ENCODE results near the gene COL23A1.
"Not testable (repeated sequence)": the region's sequence is repeated elsewhere in the genome, so short reads cannot be mapped to it uniquely, and the experiment has no call there.

Gene COL23A1

DNA sequence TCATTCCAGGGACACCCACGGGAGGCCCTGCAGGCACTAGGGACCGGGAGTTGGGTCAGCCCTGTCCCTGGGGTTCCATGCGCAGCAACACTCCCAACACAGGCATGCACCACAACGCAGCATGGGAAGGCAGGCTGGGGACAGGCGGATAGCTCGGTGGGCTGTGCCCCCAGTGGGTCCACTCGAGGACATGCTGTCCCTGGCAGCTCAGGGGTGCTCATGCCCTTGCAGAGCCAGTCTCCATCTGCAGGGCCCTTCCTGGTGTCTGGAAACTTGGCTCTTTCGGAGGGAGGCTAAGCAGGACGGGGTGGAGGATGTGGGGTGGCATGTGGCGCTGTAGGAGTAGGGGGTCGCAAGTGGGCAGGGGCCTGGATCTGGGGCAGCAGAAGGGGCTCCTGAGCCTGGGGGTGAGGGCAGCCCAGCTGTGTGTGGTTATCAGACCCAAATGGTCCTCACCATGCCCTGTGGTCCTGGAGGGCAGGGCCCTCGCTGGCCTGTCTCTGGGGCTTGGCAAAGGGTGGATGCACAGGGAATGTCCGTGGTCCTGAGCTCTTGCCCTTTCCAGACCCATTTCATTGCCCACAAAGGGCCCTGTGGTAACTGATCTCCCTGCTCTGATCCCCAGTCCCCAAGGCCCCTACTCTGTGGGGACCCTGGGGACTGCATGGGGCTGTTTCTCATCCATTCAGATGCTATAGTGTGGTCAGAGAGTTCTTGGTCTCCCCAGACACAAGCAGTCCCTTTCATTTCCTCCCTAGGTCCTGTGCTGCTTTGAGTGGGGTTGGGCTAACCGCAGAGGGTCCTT is 267.3 kb downstream of the COL23A1 start:
- no peak for DNase-seq (ENCODE audit: low read depth in 2 of 2)

DNA sequence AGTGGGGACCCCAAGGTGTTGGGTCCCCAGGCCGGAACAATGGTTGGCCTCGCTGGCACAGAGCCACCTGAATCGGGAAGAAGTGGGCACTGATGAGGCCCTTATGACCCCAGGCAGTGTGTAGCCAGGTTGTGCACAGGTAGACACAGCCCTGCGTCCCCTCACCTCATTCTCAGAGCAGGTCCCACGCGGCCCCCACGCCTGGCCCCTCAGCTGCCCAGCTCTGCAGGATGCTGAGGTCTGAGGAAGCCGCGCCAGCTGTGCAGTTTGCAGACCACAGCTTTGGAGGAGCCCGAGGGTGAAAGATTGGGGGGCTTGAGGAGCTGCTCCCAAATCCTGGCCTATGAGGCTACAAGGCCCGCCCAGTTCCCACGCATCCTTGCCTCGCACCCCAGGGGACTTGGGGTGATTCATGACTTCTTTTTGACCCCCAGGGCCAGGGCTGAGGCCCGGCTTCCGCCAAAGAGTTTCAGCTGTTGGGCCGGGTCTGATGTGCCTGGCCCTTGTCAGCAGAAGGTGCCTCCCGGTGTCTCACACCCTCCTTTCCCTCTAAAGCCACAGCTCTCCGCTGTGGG is 269.8 kb downstream of the COL23A1 start:
- DNase-seq (ENCODE audit: low read depth in 2 of 2) = no peak

DNA sequence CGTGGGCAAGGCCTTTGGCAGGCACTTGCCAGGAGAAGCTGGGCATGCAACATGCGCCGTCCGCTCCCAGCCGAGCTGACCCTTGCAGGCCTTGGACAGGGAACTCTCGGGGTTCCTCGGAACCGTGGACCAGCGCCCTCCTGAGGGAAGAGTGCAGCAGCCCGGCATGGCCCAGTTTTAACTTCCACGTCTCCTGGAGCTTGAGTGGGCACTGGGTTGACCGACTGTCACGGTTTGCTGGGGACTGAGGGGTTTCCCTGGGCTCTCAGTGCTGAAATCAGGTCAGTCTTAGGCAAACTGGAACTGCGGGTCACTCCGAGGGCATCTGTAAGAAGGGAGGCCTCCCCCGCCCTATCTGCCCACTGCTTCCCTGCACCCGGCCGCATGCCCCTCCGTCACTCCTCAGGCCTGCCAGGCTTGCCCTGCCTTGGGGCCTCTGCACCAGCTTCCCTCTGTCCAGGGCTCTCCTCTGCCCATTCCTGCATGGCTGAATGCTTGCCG is 270.6 kb downstream of the COL23A1 start:
- no peak for DNase-seq (ENCODE audit: low read depth in 2 of 2)

DNA sequence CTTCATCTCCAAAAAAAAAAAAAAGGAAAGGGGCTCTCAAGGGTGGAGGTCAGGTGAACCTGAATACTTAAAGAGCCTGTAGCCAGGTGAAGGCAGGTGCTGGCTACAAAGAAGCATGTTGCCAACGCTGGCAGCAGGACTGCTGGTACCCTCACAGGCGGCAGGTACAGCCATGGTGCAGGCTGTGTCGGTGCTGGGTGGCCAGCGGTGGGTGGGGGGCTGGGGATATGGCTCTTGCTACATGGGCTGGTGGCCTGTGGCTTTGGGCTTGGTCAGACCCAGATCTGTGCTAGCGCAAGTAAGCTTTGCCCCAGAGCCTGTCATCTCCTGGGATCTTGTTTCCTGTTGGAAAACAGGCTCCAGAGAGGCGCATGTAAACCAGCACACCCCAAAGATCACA is 271.3 kb downstream of the COL23A1 start:
- DNase-seq (ENCODE audit: low read depth in 2 of 2) = no peak

DNA sequence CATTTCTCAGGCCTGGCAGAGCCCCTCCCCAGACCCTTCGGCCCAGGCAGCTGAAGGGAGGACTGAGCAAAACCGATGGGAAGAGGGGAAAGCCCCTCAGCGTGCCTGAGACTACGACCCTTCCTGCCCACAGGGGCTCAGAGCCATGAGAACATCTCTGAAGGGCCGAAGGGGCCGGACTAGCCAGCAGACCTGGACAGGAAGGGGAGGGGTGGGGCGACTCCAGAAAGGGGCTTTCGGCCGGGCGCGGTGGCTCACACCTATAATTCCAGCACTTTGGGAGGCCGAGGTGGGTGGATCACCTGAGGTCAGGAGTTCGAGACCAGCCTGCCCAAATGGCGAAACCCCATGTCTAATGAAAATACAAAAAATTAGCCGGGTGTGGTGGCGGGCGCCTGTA is 271.8 kb downstream of the COL23A1 start:
- DNase-seq (ENCODE audit: low read depth in 2 of 2) = no peak

DNA sequence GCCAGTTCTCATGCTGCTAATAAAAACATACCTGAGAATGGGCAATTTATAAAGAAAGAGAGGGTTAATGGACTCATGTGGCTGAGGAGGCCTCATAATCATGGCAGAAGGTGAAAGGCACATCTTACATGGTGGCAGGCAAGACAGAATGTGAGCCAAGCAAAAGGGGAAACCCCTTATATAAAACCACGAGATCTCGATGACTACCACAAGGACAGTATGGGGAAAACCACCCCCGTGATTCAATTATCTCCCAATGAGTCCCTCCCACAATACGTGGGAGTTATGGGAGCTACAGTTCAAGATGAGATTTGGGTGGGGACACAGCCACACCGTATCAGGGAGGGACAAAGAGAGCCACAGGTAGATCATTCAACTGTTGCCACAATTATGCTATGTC is 272.5 kb downstream of the COL23A1 start:
- DNase-seq (ENCODE audit: low read depth in 2 of 2) = not testable (repeated sequence)

DNA sequence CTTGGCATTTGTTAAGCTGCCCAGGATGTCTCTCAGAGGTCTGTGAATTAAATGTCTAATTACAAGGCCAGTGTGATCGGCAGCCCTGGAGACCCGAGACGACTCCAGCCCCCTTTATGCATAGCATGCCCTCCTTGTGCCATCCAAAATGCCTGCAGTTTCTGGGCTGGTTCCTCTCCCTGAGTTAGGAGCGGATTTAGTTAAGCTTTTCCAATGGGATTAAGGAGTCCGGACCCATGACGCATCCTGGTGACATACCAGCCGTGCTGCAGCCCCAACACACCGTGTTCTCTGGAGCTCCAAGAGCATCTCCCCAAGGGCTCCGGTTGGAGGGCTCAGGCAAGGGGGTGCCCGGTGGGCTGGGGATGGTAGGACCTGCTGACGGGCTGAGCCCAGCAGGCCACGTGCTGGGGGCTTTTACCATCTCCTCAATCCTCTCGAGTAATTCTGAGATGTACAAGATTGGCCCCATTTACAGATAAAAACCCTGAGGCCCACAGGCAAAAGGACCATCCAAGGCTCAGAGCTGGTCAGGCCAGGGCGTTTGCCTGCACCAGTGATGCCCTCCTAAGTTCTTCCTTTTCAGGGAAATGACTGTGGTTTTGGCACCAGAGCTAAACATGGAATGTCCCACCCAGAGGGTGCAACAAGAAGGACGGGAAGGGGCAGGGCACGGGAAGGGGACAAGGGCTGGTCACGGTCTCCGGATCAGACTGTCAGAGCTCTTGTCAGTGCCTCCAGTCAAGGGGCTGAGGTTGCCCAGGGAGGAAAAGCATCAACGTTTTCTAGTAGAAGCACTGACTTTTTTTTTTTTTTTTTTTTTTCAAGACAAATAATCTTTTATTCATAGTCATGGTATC is 275.0 kb downstream of the COL23A1 start:
- DNase-seq (ENCODE audit: low read depth in 2 of 2) = no peak

DNA sequence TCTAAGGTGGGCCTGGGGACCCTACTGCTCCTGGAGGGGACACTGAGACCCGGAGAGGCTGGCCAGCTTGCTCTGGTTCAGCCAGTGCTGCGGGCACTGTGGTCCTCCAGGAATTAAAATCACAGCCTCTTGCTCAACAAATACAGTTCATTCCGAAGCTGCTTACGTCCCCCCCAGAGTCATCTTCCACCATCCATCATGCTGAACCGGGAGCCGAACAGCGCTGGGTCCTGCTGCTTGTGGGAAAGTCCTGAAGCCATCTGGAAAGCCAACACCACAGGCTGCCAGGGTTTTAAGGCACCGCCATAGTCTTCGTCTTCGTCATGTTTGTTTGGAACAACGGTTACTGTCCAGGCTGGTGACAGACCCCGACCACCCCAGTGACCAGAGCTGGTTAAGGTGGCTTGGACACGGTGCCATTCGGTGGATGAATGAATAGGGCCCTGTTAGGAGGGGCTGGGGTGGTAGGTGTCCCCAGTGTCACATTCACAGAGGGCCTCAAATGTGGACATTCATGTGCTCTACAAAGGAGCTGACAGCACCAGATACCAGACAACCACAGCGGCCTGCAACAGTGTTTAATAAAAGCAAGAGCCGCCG is 276.0 kb downstream of the COL23A1 start:
- DNase-seq (ENCODE audit: low read depth in 2 of 2) = no peak

DNA sequence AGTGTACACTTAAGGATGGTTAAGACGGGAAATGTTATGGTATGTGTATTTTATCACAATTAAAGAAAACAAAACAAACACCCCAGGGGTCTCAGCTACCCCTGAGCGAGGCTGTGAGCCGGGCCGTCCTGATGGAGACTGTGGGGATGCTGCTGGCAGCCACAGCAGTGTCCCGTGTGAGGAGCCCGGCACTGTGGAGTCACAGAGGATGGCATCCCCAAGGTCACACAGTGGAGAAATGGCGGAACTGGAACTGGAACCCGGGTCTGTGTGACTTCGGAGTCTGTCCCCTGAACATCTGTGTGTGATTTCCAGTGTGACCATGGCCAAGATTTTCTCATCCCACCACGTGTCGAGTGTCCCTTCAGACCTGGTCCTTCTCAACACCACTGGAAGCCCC is 276.9 kb downstream of the COL23A1 start:
- DNase-seq (ENCODE audit: low read depth in 2 of 2) = no peak

DNA sequence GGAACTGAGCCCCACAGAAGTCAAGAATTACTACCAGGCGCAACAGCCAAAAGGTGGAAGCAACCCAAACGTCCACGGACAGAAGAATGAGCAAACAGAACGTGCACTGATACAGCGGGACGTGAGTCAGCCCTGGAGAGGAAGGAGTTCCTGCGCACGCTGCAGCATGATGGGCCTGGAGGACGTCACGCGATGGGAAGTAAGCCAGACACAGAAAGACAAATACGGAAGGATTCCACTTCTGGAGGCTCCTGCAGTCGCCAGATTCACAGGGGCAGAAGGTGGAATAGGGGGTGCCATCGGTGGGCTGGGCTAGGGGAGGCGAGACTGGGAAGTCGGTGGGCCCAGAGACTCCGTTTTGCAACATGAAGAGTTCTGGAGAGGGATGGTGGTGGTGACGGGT is 277.3 kb downstream of the COL23A1 start:
- DNase-seq (ENCODE audit: low read depth in 2 of 2) = no peak

DNA sequence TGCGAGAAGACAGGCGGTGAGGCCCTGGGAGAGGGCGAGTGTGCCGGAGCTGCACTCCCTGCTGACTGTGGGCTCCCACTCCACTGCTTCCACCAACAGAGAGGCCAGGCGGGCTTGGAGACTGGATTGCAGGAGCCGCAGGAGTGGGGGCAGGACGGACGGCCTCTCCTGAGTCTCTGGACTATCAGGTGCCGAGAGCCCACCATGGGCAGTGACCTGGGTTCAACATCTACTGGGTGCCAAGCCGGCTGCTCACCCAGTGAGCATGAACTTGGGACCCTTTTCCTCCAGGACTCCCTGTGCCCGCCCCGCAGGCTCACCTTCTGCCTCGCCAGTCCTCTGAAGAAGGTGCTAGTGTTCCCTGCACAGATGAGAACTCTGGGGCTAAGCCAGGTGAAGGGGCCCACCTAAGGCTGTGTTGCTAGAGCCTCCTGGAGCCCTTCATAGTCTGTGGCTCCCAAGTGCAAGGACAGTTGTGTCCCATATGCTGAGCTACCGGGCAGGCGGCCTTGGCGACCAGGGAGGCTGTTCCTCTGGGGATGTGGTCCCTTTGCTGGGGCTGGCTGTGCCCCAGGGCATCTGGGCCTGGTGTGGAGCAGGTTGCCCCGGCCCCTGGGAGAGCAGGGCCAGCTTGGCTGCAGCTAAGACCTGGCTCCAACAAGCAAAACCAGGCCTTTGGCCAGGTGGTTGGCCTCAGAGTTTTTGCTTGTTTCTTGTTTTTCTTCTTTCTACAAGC is 279.9 kb downstream of the COL23A1 start:
- DNase-seq (ENCODE audit: low read depth in 2 of 2) = no peak

DNA sequence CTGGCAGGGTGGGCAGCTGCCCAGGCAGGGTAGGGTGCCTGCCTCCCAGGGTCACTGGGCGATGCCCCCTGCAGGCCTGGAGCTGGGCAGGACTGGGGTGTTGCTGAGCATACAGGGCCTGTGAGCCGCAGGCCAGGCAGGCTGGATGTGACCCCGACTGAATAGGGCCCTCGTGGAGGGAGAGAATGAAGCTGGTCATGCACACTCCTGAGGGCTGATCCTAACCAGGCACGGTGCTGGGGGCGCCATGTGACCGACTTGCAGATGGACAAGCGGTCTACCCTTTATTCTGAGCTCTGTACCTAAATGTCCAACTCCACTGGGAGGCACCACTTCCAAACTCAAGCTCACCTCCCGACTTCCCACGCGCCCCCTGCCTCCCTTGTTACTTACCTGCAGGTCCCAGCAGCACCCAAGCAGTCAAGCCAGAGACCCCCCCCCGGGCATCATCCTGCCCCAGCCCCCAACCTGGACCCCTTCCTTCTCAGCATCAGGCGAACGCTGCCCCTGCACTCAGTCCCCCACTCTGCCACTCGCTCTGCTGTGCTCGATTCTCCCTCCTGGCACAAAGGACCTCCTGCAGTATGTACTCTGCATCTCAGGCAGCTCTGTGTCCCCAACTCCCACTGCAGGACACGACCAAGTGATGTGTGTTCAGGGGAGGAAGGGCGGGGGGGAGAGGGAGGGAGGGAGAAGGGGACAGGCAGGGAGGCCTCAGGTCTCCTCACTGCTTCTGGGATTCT is 280.8 kb downstream of the COL23A1 start:
- no peak for DNase-seq (ENCODE audit: low read depth in 2 of 2)

DNA sequence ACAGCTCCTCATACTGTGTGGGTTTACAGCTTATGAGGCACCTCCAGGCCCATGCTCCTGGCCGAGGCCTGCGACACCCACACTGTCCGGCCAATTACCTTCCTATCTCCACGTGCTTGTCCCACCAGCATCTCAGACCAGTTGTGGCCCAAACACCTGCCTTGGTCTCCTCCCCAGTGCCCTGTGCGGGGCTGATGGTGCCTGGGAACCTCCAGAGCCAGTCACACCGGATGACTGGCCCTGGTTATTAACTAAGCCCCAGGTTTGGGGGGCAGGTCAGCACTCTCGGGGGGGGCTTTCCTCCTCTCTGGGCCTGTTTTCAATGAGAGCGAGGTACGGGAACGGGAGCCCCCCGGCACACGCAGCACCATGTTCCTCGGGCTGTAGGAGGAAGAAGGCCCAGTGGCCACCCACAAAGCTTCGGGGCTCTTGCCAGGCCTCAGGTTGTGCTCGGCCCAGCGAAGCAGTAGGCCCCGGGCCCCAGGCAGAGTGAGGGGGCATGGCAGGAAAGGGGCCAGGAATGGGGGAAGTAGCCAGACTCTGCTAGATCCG is 281.6 kb downstream of the COL23A1 start:
- DNase-seq (ENCODE audit: low read depth in 2 of 2) = no peak

DNA sequence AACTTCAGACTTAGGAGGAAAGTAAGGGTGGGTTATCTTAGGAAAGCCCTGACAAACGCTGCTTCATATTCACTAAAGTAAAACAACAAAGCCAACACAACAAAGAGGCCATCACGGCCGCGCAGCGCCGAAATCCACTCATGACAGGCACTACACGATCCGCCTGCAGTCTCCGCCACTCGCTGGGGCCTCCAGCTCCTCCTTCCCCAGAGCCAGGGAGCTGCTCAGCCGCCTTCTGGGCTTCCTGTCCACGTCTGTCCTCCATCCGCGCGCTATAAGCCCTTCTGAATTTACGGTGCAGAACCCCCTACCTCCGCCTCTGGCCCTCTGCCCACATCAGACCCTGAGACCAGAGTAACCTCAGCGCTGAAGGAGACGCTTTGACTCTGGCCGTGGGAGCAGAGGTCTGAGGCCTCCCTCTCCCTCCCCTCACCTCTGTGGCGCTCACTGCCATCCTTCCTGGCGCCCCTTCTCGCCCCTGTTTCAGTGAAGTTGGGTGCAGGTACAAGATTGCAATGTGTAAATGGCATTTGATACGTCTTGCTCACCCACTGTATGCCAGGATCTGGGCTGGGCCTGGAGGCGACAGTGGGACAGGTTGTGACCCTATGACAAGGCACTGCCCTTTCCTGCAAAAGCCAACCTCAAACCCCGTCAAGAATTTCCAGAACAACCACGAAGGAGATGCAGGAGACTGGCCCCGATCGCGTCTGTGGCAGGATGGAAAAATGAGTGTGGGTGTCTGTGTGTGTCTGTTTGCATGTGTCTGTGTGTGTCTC is 282.7 kb downstream of the COL23A1 start:
- no peak for DNase-seq (ENCODE audit: low read depth in 2 of 2)

DNA sequence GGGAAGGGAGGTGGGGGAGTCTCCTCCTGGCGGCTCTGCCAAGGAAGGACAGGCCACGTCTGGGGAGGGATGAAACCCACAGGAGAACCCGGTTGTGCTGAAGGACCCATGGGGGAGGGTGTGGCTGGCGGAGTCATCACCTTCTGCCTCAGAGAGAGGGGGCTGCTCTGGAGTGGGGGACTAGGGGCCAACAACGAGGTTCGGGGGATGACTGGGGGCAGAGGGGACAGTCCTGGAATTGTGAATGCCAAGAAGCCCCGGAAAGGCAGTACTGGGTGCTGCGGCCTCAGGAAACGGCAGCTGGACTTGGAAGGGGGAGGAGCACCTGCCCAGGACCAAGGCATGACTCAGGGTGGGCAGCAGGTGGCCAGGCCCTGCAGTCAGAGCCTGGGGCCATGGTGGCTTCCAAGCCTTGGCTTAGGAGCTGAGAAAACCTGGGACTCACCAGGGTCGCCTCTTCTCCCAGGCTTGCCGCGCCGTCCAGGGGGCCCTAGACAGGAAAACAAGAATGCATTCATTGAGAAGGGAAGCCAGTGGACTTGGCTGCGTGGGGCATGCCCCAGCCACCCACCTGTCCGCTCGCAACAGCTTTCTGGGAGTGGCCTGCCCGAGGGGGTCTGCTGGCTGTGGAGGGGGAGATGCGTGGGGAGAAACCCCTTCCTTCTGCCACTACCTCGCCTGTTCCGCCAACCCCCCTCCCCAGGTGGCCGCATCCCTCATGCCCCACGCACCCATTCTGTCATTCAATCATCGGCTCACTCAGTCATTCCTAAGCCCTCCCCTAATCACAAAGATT is 283.6 kb downstream of the COL23A1 start:
- DNase-seq (ENCODE audit: low read depth in 2 of 2) = no peak

DNA sequence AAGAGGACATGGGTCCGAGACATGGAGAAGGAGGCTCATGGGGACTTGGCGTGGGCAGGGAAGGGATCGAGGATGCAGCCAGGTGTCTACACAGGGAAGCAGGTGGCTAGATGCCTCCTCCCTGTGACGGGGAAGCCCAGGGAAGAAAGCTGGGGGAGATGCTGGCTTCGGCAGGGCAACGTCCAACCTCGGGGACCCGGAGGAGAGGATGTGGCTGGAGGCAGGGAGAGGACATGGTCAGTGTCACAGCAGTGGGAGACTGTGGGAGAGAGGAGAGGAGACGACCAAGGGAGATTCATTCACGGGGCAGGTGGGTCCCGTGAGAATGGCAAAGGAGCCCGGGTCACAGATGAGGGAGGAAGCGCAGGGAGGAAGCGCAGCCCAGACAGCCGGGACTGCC is 284.4 kb downstream of the COL23A1 start:
- no peak for DNase-seq (ENCODE audit: low read depth in 2 of 2)

DNA sequence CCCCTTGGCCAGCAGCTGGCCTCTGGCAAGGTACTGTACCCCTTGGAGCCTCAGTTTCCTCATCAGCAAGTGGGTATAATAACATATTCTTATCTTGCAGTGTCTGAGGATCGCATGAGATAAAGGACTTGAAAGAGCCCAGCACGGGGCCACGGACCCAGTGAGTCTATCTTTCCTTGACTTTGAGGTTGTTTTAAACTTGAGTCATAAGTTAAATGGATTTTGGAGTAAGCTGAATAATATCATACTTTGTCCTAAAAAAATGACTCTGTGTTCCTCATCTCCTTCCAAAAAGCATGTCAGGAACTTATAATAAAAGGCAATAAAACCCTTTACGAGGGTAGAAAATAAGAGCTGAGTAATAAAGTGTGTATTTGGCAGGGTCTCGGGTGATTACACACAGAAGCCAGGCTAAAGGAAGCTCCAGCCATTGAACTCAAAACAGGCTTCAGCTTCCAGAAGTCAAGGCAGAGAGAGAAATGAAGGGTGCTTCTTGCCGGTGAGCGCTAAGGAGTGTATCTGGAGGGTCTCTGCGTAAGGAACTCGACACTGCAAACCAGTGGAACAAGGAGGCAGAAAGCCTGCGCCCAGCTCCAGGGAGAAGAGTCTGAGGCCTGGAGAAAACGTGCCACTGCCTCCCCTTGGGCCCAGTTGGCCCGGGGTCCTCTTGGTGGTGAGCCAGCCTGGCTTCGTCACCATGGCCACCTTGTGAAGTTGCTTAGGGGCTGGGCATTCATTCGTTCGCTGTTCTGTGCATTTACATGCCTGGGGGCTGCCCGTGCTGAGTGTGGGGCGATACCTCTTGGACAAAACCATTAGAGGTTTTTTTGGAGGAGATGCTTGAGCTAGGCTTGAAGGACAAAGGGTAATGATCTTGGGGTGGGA is 285.2 kb downstream of the COL23A1 start:
- no peak for DNase-seq (ENCODE audit: low read depth in 2 of 2)

DNA sequence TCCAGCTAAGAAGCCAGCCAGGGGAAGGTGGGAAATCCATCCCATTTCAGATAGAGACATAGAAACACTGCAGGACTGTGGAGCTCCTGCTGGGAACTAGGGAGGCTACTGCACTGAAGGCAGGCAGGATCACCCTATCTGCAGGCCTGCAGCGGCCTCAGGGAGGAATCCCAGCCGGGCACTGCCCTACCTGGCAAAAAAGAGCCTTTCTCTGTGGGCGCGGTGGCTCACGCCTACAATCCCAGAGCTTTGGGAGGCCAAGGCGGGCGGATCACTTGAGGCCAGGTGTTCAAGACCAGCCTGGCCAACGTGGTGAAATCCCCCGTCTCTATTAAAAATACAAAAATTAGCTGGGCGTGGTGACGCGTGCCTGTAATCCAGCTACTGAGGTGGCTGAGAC is 286.2 kb downstream of the COL23A1 start:
- DNase-seq (ENCODE audit: low read depth in 2 of 2) = no peak
